OCI-LY7 (cell line): Measurements from ENCODE around the gene CES5A.

ENCODE experiments used
- EZH2phosphoT487 ChIP-seq: fragments of 200-600 bp; sonication (generic); IDR thresholded peaks from 2 replicates; pipeline ENCODE4 v1.6.1; 2018; ENCODE audit warnings: low read depth, borderline replicate concordance, mild to moderate bottlenecking, mixed run types, antibody characterized with exemption, low read length, moderate library complexity, mixed read lengths
- TF ChIP-seq, protein P1 (sequence below): fragments of 200-600 bp; sonication (generic); conservative IDR thresholded peaks from 2 replicates; pipeline ENCODE4 v1.5.1; 2014; ENCODE audit warnings: mild to moderate bottlenecking, antibody characterized with exemption, low read length, moderate library complexity, mixed read lengths

DNA sequence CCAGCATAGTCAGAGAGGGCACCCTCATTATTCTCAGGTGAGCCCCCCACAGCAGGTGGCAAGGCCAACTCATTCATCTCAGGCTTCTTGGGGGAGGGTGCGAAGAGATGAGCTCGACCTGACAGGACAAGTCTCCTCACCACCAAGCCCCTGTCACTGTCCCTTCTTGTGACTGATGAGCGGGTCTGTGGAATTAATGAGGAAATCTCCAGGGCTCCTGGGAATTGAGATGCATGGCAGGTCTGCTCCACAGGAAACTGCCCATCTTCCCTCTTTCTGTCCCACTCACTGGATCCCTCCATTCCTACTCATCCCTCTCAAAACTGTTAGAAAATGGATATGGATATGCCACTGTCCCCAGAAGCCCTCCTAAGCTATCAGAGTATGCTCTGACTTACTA, 32.5 kb upstream of the CES5A start:
- TF ChIP-seq, protein P1, sequence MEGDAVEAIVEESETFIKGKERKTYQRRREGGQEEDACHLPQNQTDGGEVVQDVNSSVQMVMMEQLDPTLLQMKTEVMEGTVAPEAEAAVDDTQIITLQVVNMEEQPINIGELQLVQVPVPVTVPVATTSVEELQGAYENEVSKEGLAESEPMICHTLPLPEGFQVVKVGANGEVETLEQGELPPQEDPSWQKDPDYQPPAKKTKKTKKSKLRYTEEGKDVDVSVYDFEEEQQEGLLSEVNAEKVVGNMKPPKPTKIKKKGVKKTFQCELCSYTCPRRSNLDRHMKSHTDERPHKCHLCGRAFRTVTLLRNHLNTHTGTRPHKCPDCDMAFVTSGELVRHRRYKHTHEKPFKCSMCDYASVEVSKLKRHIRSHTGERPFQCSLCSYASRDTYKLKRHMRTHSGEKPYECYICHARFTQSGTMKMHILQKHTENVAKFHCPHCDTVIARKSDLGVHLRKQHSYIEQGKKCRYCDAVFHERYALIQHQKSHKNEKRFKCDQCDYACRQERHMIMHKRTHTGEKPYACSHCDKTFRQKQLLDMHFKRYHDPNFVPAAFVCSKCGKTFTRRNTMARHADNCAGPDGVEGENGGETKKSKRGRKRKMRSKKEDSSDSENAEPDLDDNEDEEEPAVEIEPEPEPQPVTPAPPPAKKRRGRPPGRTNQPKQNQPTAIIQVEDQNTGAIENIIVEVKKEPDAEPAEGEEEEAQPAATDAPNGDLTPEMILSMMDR, result no peak
- TF ChIP-seq EZH2phosphoT487, result no peak
